ENCODE data around the gene MIPOL1.
A peak's percentile ranks its signal among the peaks of the same experiment; 100 is the strongest.

Gene MIPOL1

GRCh38 chr14:37558740-37559139, 361.0 kb downstream of the MIPOL1 start:
- DNase-seq = no peak

GRCh38 chr14:37559386-37559785, 361.6 kb downstream of the MIPOL1 start:
- DNase-seq = no peak

DNA sequence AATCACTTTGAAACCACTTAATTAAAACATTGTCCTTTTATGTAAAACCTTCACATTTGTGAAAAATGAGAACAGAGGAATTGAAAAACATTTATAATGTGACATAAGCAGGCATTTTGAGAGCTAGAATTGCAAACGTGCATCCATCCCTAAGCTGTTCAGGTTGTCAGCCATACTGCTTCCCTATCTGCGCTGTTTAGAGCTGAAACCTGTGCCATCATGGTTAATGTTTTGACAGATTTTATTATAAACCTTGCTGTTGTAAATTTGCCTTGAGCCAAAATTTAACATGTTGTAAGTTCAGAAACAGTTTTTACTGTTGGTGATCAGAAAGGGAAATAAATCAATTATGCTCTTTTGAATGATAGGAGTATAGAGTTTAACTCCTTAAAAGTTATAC, 365.5 kb downstream of the MIPOL1 start:
- no peak for DNase-seq

DNA sequence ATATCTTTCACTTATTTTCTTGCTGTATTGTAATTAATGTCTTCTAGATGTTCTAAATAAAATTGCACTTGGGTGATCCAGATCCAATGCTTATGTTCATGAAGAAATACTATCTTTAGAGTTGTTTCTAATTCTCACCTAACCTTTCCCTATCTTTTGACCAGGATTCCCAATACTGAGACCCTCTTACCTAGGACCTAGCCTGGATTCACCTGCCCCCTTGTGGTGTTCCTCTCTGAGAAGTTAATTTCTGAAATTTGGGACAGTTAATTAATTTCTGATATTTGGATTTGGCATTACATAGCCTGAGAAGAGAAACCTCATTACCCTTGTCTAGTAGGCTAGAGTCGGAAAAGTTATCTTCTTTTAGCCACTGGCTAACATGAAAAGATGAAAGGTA, 367.8 kb downstream of the MIPOL1 start:
- no peak for DNase-seq

GRCh38 chr14:37566811-37567371, 369.2 kb downstream of the MIPOL1 start:
- no peak for DNase-seq

DNA sequence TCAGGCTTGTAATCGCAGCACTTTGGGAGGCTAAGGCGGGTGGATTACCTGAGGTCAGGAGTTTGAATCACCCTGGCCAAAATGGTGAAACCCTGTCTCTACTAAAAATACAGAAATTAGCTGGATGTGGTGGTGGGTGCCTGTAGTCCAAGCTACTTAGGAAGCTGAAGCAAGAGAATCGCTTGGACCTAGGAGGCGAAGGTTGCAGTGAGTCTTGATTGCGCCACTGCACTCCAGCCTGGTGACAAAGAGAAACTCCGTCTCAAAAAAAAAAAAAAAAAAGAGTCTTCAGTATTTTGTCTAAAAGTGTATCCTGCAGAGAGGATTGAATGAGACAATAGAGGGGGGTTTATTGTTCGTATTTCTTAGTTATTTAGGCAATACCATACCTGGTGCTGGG, 372.0 kb downstream of the MIPOL1 start:
- no peak for DNase-seq

GRCh38 chr14:37571391-37571790, 373.7 kb downstream of the MIPOL1 start:
- DNase-seq = no peak

- no peak for DNase-seq
Observed at GRCh38 chr14:37573356-37573755, 375.6 kb downstream of the MIPOL1 start.

- no peak for DNase-seq
Observed at GRCh38 chr14:37579274-37579673, 381.5 kb downstream of the MIPOL1 start.

- no peak for DNase-seq
Observed at GRCh38 chr14:37580146-37580545, 382.4 kb downstream of the MIPOL1 start.

GRCh38 chr14:37583358-37584210, 385.8 kb downstream of the MIPOL1 start:
- DNase-seq = peak; percentile 77

DNA sequence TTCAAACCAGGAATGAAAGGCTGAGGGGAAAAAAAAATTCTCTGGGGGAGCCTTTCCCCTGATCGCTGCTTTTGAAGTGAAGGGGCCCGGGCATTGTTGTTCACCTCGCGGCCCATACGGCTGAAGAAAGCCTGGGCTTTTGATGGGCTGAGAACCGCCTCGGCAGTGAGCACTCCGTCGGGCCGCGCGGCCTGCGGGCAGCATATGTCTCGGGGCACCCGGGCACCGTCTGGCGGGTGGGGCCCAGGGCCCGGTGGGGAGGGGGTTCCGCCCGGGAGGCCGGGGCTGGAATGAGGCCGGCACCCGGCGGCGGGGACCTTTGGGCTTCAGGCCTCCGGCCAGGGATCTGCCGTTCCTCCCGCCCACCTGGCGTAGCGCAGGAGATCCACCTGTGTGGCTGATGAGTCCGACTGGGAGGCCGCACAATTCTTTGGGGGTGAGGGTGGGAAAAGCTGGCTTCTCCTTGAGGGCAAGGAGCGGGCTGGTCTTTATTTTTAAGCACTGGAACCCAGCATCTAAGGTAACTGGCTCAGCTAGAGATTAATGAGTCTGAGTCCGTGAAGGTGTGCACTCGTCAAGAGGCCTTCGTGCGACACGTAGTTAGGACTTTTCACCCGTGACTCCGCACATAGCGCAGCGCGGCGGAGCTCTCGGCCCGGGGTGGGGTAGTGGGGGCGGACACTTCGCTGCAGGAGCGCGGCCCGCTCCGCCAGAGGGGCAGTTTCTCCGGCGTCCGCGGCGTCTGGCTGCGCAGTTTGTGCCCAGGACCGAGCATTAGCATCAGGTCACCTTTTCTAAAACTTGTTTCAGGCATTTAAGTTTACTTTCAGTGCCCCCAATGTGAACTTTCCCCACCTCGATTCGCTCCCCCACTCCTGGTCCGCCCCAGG, 386.7 kb downstream of the MIPOL1 start:
- no peak for DNase-seq

GRCh38 chr14:37585101-37585511, 387.4 kb downstream of the MIPOL1 start:
- DNase-seq = peak; percentile 47

GRCh38 chr14:37585971-37586796, 388.4 kb downstream of the MIPOL1 start:
- DNase-seq = no peak

GRCh38 chr14:37586797-37587130, 389.0 kb downstream of the MIPOL1 start:
- DNase-seq = no peak

DNA sequence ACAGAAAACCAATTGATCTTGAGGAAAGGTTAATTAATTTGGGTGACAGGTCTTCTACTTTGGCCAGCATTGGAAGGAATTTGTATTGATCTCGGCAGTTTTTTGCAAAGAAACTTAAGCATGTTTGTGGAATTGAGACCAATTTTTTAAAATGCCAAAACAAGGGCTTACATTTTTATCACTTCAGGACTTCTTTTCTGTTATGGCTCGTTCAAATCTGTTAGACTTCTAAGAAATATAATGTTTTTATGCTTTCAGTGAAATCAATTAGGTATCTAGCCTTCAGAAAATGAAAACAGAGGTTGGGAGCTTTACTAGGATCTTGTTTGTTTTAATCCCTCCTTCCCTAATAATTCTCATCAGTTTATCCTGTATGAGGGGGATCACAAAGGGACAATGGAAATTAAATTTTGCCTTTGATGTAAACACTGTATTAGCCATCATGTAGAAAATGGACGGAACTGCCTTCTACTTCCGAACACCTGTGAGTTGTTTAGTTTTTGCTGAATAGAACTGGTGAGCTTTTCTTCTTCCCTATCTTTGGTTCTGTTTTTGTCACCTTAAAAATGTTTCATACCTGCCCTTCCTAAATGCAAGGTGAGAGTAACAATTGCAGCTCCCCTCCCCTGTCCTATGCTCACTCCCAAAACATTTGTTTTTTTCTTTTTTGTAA, 389.5 kb downstream of the MIPOL1 start:
- no peak for DNase-seq

GRCh38 chr14:37587881-37588666, 390.3 kb downstream of the MIPOL1 start:
- DNase-seq = no peak

GRCh38 chr14:37588667-37588955, 390.9 kb downstream of the MIPOL1 start:
- DNase-seq = no peak

DNA sequence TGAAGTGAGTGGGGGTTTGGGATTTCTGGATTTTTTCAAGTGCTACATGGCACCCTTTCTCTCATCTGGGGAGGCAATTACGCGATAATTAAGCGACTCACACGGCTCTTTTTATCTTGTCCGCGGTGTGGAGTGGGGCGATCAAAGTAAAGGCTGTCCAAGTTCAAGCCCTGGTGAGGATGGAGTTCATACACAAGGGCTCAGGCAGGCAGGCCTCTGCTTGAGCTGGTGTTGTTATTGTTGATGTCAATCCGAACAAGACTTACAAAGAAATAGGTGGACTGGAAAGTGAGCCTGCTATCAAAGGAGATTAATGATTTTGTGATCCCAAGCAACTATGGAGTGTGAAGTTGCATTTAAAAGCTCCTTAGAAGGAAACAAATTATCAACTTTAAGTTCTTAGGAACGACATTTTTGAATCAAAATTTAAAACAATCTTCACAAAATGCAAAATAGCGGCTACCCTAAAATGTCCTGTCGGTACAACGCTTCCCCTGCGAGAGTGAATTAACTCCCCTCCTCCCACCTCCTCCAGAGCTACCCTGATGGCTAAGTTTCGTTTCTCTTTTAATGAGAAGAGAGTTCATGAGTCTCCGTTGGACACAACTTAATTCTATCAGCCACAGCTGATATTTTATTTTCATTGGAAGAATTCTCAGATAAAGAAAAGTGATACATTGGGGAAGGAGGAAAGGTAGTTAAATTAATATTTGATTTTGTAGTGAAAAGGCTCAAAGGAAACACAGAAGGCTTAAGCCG, 391.4 kb downstream of the MIPOL1 start:
- DNase-seq = no peak

- no peak for DNase-seq
Observed at GRCh38 chr14:37589715-37590427, 392.1 kb downstream of the MIPOL1 start.
